Measurements from ENCODE around the gene BSDC1. TPM values are rescaled to one million over a fixed set of nuclear protein-coding genes. Genes with fewer than 3 reads are reported as not detected.

BSDC1 gene
- total RNA-seq, 1 donor from 2014 or later: 63.2 TPM

DNA sequence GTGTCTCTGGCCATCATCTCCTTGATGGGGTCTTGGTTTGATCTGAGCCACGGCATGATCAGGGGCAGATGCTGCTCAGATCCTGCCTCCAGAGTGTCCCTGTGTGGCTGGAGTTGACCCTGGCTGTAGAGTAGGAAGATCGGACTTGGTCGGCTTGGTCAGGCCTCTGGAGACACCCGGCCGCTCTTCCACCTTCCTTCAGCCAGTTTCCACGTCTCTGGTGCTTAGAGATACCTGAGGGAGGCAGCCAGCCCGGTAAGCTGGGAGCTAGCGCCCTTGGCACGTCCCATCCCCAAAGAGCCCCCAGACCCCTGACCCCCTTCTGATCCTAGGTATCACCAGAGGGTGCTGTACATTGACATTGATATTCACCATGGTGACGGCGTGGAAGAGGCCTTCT, 67.0 kb downstream of the BSDC1 start:
- H3K9me3 ChIP-seq: no peaks in the 10 kb centered on the region
- DNase-seq: no peak
- no peak overlapping the region for H3K27ac ChIP-seq
- TF ChIP-seq, protein P1, sequence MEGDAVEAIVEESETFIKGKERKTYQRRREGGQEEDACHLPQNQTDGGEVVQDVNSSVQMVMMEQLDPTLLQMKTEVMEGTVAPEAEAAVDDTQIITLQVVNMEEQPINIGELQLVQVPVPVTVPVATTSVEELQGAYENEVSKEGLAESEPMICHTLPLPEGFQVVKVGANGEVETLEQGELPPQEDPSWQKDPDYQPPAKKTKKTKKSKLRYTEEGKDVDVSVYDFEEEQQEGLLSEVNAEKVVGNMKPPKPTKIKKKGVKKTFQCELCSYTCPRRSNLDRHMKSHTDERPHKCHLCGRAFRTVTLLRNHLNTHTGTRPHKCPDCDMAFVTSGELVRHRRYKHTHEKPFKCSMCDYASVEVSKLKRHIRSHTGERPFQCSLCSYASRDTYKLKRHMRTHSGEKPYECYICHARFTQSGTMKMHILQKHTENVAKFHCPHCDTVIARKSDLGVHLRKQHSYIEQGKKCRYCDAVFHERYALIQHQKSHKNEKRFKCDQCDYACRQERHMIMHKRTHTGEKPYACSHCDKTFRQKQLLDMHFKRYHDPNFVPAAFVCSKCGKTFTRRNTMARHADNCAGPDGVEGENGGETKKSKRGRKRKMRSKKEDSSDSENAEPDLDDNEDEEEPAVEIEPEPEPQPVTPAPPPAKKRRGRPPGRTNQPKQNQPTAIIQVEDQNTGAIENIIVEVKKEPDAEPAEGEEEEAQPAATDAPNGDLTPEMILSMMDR (IDR thresholded peaks at IDR 0.05): no peak
- no peaks in the 10 kb centered on the region for H3K27me3 ChIP-seq (ENCODE audit: low read depth)
- no peak overlapping the region for H3K4me3 ChIP-seq
- H3K36me3 ChIP-seq: peaks cover 88% of the 10 kb centered on the region
- H3K4me1 ChIP-seq: peaks cover 5% of the 10 kb centered on the region
- intact Hi-C loops (cut with DNase I): no loop called here
- no peak for ATAC-seq

DNA sequence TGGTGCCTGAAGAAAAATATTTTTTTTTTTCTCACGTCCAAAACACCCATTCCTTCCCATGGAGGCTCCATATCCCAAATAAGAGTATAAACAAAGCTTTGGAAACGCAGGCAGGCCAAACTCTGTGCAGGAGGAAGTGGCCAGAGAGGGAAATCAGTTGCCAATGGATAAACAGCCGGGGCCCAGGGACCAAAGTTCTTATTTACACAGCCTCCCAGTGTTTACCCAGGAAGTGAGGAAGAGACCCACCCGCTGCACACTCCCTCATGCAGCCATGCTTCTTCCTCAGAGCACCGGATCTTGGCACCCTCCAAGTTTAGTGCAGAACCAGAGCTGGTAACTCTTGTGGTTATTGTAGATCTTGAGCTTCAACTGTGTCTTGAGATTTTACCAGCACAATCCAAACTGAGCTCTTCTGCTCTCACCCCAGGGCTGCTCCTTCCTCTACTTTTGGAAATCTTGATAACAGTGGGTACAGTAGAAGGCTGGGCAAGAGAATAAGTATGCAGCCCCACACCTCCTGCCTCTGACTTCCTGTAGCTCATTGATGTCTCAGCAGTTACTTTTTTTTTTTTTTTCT, 72.4 kb downstream of the BSDC1 start:
- H3K4me3 ChIP-seq: no peak overlapping the region
- no peaks in the 10 kb centered on the region for H3K27me3 ChIP-seq (ENCODE audit: low read depth)
- H3K27ac ChIP-seq: peak overlapping the region; percentile 9
- peaks cover 71% of the 10 kb centered on the region for H3K36me3 ChIP-seq
- ATAC-seq: peak; percentile 33 to 58
- no peaks in the 10 kb centered on the region for H3K9me3 ChIP-seq
- peaks cover 15% of the 10 kb centered on the region for H3K4me1 ChIP-seq
- intact Hi-C loops (cut with DNase I): no loop called here
- DNase-seq: no peak
- TF ChIP-seq, protein P1 (IDR thresholded peaks at IDR 0.05): no peak

DNA sequence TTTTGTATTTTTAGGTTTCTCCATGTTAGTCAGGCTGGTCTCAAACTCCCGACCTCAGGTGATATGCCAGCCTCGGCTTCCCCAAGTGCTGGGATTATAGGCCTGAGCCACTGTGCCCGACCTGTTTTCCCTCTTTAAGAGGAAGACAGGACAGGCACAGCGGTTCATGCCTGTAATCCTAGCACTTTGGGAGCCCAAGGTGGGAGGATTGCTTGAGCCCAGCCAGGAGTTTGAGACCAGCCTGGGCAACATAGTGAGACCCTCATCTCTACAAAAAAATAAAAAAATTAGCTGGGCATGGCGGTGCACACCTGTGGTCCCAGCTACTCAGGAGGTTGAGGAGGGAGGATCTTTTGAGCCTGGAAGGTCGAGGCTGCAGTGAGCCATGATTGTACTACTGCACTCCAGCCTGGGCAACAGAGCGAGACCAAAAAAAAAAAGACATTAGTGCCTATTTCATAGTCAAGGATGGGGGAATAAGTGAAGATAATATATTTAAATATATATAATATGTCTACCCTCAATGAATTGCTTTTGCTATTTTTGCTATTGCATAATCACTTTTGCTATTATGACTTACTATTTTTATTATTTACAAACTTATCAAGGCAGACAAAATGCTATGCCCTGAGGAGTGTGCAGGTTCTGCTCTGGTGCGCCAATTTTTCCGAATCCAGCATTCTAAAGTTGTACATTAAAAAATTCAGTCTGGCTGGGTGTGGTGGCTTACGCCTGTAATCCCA, 75.9 kb downstream of the BSDC1 start:
- H3K9me3 ChIP-seq: no peaks in the 10 kb centered on the region
- DNase-seq (no peak), ATAC-seq (no peak)
- H3K4me1 ChIP-seq: peaks cover 15% of the 10 kb centered on the region
- no peak overlapping the region for H3K4me3 ChIP-seq
- TF ChIP-seq, protein P1 (IDR thresholded peaks at IDR 0.05): no peak
- H3K27me3 ChIP-seq (ENCODE audit: low read depth): no peaks in the 10 kb centered on the region
- peaks cover 46% of the 10 kb centered on the region for H3K36me3 ChIP-seq
- no peak overlapping the region for H3K27ac ChIP-seq
- intact Hi-C loops (cut with DNase I): no loop called here

DNA sequence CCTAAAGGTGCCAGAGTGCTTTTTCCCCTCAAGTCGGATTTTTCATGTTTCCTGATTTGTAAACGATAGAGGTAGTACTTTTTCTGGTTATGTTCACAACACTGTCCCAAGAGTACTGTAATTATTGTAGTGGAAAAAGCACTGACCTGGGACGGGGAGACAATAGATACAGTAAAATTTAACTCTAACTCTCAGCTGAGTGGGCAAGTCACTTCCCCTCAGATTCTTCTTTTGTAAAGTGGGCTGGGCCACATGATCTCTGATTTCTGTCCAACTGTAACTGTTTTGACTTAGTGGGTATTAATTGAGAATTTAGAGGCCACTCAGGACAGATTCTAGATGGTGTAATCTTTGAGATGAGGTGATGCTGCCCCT, 77.4 kb downstream of the BSDC1 start:
- TF ChIP-seq, protein P1 (IDR thresholded peaks at IDR 0.05): no peak
- no peak overlapping the region for H3K27ac ChIP-seq

More for the DNA sequence above, 77.4 kb downstream of the BSDC1 start:
- ATAC-seq: no peak
- Histone ChIP-seq H3K4me1 (peaks cover 10% of the 10 kb centered on the region), H3K9me3 (no peaks in the 10 kb centered on the region), H3K27me3 (ENCODE audit: low read depth) (no peaks in the 10 kb centered on the region), H3K4me3 (no peak overlapping the region), H3K36me3 (peaks cover 40% of the 10 kb centered on the region)
- no peak for DNase-seq
- intact Hi-C loops (cut with DNase I): no loop called here

Other genes starting within 250 kb of the BSDC1 start
- gene TXLNA, start 214.8 kb downstream of the BSDC1 start, total RNA-seq: 45.1 TPM
- 3.3 TPM for gene CCDC28B, start 193.8 kb downstream of the BSDC1 start, total RNA-seq
- 2.0 TPM for gene IQCC, start 188.8 kb downstream of the BSDC1 start, total RNA-seq
- gene DCDC2B, start 185.4 kb downstream of the BSDC1 start, total RNA-seq: 3.2 TPM
- 24.5 TPM for gene TMEM234, start 172.1 kb downstream of the BSDC1 start, total RNA-seq
- 99.4 TPM for gene EIF3I, start 172.0 kb downstream of the BSDC1 start, total RNA-seq
- 21.9 TPM for gene FAM167B, start 147.2 kb downstream of the BSDC1 start, total RNA-seq
- 7.5 TPM for gene LCK, start 143.2 kb downstream of the BSDC1 start, total RNA-seq
- 68.9 TPM for gene HDAC1, start 102.4 kb downstream of the BSDC1 start, total RNA-seq
- gene MARCKSL1, start 58.2 kb downstream of the BSDC1 start, total RNA-seq: 34.7 TPM
- 9.7 TPM for gene FAM229A, start 32.0 kb downstream of the BSDC1 start, total RNA-seq
- gene TSSK3, start 31.9 kb downstream of the BSDC1 start, total RNA-seq: 2.1 TPM
- gene ZBTB8B, start 70.6 kb upstream of the BSDC1 start, total RNA-seq: 0.03 TPM
- gene ZBTB8A, start 145.0 kb upstream of the BSDC1 start, total RNA-seq: 8.4 TPM